MM.1S (cell line): ENCODE results near the gene FASLG.

Experiments
- DNase-seq: peaks from one replicate; pipeline ENCODE4 v3.0.0-alpha.2; 2015
- H2AFZ ChIP-seq: fragments of 300-600 bp; sonication (generic); 2 replicates; pipeline ENCODE4 v1.6.0; 2016; ENCODE audit warnings: antibody characterized with exemption, low read length
- H3F3A ChIP-seq: fragments of 300-600 bp; sonication (generic); 2 replicates; pipeline ENCODE4 v1.6.1; 2016; ENCODE audit warnings: mild to moderate bottlenecking, antibody characterized with exemption, low read length, moderate library complexity, mixed read lengths; ENCODE audit not compliant: insufficient read depth
- H3K27ac ChIP-seq: fragments of 300-600 bp; sonication (generic); 2 replicates; pipeline ENCODE4 v1.5.1; 2016; ENCODE audit warnings: mild to moderate bottlenecking, low read length
- H3K27me3 ChIP-seq: fragments of 300-600 bp; sonication (generic); replicated peaks from 2 replicates; pipeline ENCODE4 v1.6.0; 2016; ENCODE audit warnings: low read length; ENCODE audit not compliant: insufficient read depth
- H3K36me3 ChIP-seq: fragments of 300-600 bp; sonication (generic); replicated peaks from 2 replicates; pipeline ENCODE4 v1.6.1; 2016; ENCODE audit warnings: mild to moderate bottlenecking, low read length, mixed read lengths; ENCODE audit not compliant: insufficient read depth
- H3K4me1 ChIP-seq: fragments of 300-600 bp; sonication (generic); 2 replicates; pipeline ENCODE4 v1.6.1; 2016; ENCODE audit warnings: low read length, mixed read lengths
- H3K4me2 ChIP-seq: fragments of 300-600 bp; sonication (generic); 2 replicates; pipeline ENCODE4 v1.6.0; 2016; ENCODE audit warnings: low read depth, low read length
- H3K4me3 ChIP-seq: fragments of 300-600 bp; sonication (generic); 2 replicates; pipeline ENCODE4 v1.5.1; 2016; ENCODE audit warnings: low read length, mixed read lengths
- H3K79me2 ChIP-seq: fragments of 300-600 bp; sonication (generic); 2 replicates; pipeline ENCODE4 v1.6.1; 2016; ENCODE audit warnings: mixed run types, low read length, mixed read lengths
- H3K9ac ChIP-seq: fragments of 300-600 bp; sonication (generic); 2 replicates; pipeline ENCODE4 v1.6.1; 2016; ENCODE audit warnings: low read length, mixed read lengths
- H3K9me2 ChIP-seq: fragments of 300-600 bp; sonication (generic); replicated peaks from 2 replicates; pipeline ENCODE4 v1.6.1; 2016; ENCODE audit warnings: mild to moderate bottlenecking, low read length, mixed read lengths; ENCODE audit not compliant: insufficient read depth
- H3K9me3 ChIP-seq: fragments of 300-600 bp; sonication (generic); replicated peaks from 2 replicates; pipeline ENCODE4 v1.6.1; 2016; ENCODE audit warnings: mild to moderate bottlenecking, low read length, mixed read lengths; ENCODE audit not compliant: insufficient read depth
- H4K20me1 ChIP-seq: fragments of 300-600 bp; sonication (generic); 2 replicates; pipeline ENCODE4 v1.6.1; 2016; ENCODE audit warnings: mild to moderate bottlenecking, low read length, moderate library complexity, mixed read lengths; ENCODE audit not compliant: insufficient read depth
- EZH2 ChIP-seq: fragments of 300-600 bp; sonication (generic); optimal IDR thresholded peaks from 2 replicates; pipeline ENCODE3; 2017; ENCODE audit warnings: low read depth, mild to moderate bottlenecking, antibody characterized with exemption, low read length, mixed read lengths
- EZH2phosphoT487 ChIP-seq: fragments of 300-600 bp; sonication (generic); IDR thresholded peaks from 2 replicates; pipeline ENCODE4 v1.6.1; 2018; ENCODE audit warnings: antibody characterized with exemption, low read length
- TF ChIP-seq, protein P1 (sequence below): fragments of 300-600 bp; sonication (generic); IDR thresholded peaks from 2 replicates; pipeline ENCODE4 v1.5.1; 2016; ENCODE audit warnings: antibody characterized with exemption, low read length, mixed read lengths

FASLG gene

DNA sequence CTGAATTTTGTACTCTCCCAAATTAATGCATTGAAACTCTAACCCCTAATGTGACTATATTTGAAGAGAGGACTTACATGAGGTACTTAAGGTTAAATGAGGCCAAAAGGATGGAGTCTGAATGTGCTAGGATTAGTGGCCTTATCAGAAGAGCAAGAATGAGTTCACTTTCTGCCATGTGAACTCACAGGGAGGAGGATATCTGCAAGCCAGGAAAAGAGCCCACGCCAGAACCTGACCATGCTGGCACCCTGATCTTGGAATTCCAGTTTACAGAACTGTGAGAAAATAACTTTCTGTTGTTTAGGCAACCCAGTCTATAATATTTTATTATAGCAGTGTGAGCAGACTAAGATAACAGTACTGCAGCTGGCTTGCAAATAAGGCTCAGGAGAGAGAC, 12.2 kb upstream of the FASLG start:
- Histone ChIP-seq H3K27ac (no peak overlapping the region), H2AFZ (no peak overlapping the region), H3F3A (no peaks in the 10 kb centered on the region), H3K27me3 (no peaks in the 10 kb centered on the region), H3K4me3 (no peak overlapping the region), H3K9me2 (no peaks in the 10 kb centered on the region), H3K4me2 (no peak overlapping the region), H4K20me1 (no peaks in the 10 kb centered on the region), H3K36me3 (no peaks in the 10 kb centered on the region), H3K9me3 (no peaks in the 10 kb centered on the region), H3K79me2 (no peaks in the 10 kb centered on the region), H3K4me1 (0 out of 2 replicates have a peak, but pooled peaks cover 5% of the 10 kb centered on the region), H3K9ac (no peak overlapping the region)
- TF ChIP-seq EZH2 (no peak), EZH2phosphoT487 (no peak)
- TF ChIP-seq, protein P1, sequence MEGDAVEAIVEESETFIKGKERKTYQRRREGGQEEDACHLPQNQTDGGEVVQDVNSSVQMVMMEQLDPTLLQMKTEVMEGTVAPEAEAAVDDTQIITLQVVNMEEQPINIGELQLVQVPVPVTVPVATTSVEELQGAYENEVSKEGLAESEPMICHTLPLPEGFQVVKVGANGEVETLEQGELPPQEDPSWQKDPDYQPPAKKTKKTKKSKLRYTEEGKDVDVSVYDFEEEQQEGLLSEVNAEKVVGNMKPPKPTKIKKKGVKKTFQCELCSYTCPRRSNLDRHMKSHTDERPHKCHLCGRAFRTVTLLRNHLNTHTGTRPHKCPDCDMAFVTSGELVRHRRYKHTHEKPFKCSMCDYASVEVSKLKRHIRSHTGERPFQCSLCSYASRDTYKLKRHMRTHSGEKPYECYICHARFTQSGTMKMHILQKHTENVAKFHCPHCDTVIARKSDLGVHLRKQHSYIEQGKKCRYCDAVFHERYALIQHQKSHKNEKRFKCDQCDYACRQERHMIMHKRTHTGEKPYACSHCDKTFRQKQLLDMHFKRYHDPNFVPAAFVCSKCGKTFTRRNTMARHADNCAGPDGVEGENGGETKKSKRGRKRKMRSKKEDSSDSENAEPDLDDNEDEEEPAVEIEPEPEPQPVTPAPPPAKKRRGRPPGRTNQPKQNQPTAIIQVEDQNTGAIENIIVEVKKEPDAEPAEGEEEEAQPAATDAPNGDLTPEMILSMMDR = no peak
- DNase-seq = no peak

DNA sequence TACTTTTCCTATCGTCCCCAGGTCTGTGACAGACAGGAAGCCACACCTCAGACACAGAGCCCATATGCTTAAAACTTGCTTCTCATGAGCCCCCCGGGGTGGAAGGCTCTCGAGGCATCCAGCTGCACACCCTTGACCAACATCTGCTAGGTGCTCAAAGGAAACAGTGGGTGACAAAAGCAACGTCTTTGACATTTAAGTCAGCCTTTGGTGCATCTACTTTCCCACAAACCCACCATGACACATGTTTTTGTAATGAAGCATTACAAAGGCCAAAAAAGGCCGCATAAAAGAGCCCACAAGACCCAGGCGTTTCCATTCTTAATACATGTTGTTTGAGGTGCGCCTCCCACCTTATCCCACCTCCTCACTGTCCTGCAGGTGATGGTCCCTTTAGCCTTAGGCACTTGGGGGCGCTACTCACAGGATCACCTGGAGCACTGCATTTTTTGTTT, 11.8 kb upstream of the FASLG start:
- Histone ChIP-seq H3K27ac (no peak overlapping the region), H3K9ac (no peak overlapping the region), H3K4me1 (0 out of 2 replicates have a peak, but pooled peaks cover 5% of the 10 kb centered on the region), H2AFZ (no peak overlapping the region), H3K4me2 (no peak overlapping the region), H3K9me2 (no peaks in the 10 kb centered on the region), H3K27me3 (no peaks in the 10 kb centered on the region), H3K9me3 (no peaks in the 10 kb centered on the region), H3F3A (no peaks in the 10 kb centered on the region), H3K79me2 (no peaks in the 10 kb centered on the region), H4K20me1 (no peaks in the 10 kb centered on the region), H3K36me3 (no peaks in the 10 kb centered on the region), H3K4me3 (no peak overlapping the region)
- no peak for TF ChIP-seq EZH2phosphoT487
- TF ChIP-seq, protein P1 = no peak
- no peak for TF ChIP-seq EZH2
- DNase-seq = no peak

GRCh38 chr1:172647987-172648386, 10.9 kb upstream of the FASLG start:
- H3K4me2 ChIP-seq = no peak overlapping the region
- H3K4me1 ChIP-seq = 0 out of 2 replicates have a peak, but pooled peaks cover 5% of the 10 kb centered on the region
- no peak overlapping the region for H3K4me3 ChIP-seq
- no peaks in the 10 kb centered on the region for H3K9me3 ChIP-seq
- H3K9me2 ChIP-seq = no peaks in the 10 kb centered on the region
- H3K79me2 ChIP-seq = no peaks in the 10 kb centered on the region
- H3F3A ChIP-seq = no peaks in the 10 kb centered on the region
- TF ChIP-seq EZH2phosphoT487 = no peak
- TF ChIP-seq, protein P1 = no peak
- no peak for TF ChIP-seq EZH2
- no peaks in the 10 kb centered on the region for H4K20me1 ChIP-seq
- no peak for DNase-seq
- H3K27ac ChIP-seq = no peak overlapping the region
- no peaks in the 10 kb centered on the region for H3K27me3 ChIP-seq
- no peak overlapping the region for H2AFZ ChIP-seq
- no peaks in the 10 kb centered on the region for H3K36me3 ChIP-seq
- H3K9ac ChIP-seq = no peak overlapping the region
